ENCODE measurements around the gene RAB11FIP3. TPM values are rescaled to one million over a fixed set of nuclear protein-coding genes. Genes with fewer than 3 reads are reported as not detected.

Gene RAB11FIP3
- total and polyA plus RNA-seq, 10 of the 15 experiments (the other 5 are each of a cell fraction or from before 2014, with no cell fraction given), result 1.2 to 27.3 (median 7.7) TPM

DNA sequence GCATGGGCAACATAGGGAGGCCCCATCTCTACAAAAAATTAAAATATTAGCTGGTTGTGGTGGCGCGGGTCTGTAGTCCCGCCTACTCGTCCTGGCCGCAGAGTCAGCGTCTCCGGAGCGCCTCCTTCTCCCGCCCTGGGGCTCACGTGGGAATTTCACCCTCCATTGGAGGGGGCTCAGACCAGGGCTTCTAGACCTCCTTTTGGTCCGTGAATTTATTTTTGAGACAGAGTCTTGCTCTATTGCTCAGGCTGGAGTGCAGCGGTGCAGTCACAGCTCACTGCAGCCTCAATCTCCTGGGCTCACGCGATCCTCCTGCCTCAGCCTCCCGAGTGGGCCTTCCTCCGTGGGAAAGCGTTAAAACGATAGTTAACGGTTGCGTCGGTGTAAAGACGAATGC lies 28.8 kb upstream of the RAB11FIP3 start (continued):
- TF ChIP-seq, protein P1, sequence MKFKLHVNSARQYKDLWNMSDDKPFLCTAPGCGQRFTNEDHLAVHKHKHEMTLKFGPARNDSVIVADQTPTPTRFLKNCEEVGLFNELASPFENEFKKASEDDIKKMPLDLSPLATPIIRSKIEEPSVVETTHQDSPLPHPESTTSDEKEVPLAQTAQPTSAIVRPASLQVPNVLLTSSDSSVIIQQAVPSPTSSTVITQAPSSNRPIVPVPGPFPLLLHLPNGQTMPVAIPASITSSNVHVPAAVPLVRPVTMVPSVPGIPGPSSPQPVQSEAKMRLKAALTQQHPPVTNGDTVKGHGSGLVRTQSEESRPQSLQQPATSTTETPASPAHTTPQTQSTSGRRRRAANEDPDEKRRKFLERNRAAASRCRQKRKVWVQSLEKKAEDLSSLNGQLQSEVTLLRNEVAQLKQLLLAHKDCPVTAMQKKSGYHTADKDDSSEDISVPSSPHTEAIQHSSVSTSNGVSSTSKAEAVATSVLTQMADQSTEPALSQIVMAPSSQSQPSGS (IDR thresholded peaks at IDR 0.05; ENCODE audit: low read length), result no peak
- peak; percentile 27; the same call in 1 of the 2 replicates for TF ChIP-seq MTA2 (IDR thresholded peaks at IDR 0.05; ENCODE audit: low read depth)
- TF ChIP-seq RUNX3 (IDR thresholded peaks at IDR 0.05; ENCODE audit: low read length), result peak; percentile 61
- TF ChIP-seq BHLHE40 (IDR thresholded peaks at IDR 0.05; ENCODE audit: borderline replicate concordance in 1 of 2, low read depth in 2 of 2, low read length in 1 of 2), result peak; percentile 32 to 46; a peak in 1 of 4 replicates
- TF ChIP-seq NBN (IDR thresholded peaks at IDR 0.05), result 0 out of 2 replicates have a peak, but pooled peaks have one; percentile 36
- TF ChIP-seq MXI1 (IDR thresholded peaks at IDR 0.05; ENCODE audit: low read depth, low read length), result no peak
- no peak for TF ChIP-seq RELA (IDR thresholded peaks at IDR 0.05; ENCODE audit: borderline replicate concordance, partially characterized antibody)
- TF ChIP-seq SMC3 (IDR thresholded peaks at IDR 0.05; ENCODE audit: borderline replicate concordance, low read length), result no peak
- 0 out of 2 replicates have a peak, but pooled peaks have one; percentile 4 for TF ChIP-seq IKZF1 (conservative IDR thresholded peaks at IDR 0.05)

DNA sequence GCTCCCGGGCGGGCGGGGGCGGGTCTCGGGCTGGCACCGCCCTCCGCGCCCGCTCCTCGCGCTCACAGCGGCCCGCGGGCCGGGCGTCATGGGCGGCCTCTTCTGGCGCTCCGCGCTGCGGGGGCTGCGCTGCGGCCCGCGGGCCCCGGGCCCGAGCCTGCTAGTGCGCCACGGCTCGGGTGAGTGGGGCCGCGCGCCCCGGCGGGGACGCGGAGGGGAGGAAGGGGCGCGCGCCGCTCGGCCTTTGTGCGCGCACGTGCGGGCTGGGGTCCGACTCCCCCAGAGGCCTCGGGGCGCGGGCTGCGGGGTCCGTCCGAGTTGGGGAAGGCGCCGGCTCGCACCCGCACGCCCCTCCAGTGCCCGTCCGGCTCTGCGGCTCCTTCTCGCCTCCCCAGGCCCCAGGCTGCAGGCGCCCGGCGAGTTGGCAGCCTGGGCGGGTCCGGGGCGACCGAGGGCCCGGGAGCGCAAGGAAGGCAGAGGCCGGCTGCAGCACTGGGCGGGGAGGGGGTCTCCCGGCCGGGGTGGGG lies 28.3 kb upstream of the RAB11FIP3 start, which contains the start of gene NME4:
Gene NME4, plus strand, starts transcription at position 65 of the 527 bp plus-strand sequence. Its CDS starts 24 bp downstream, at position 89.
- in situ Hi-C loops (cut with MboI), result loop anchor here (10.0 kb wide), 1 partner anchor 268 kb away; the partner anchor contains the start of gene RHOT2
- FAIRE-seq (no peak), ATAC-seq (no peak; the same call in 2 of the 3 replicates), DNase-seq (ENCODE audit: low read depth, low spot score) (no peak)
- ChIA-PET SMC1A (ENCODE audit: uncharacterized antibody, unreplicated experiment) (no interaction called here), RAD21 (ENCODE audit: unreplicated experiment) (no interaction called here), POLR2A (interaction anchor here (0.6 kb wide), 1 partner anchor 27 kb away, joined by 4 read pairs; the partner anchor contains the start of gene MRPL28), CTCF (no interaction called here)
- peak within 1 kb of the TSS; percentile 44; the same call in 1 of the 2 replicates for H3K27ac ChIP-seq (ENCODE audit: control insufficient read depth, insufficient read depth)
- no peaks in the 10 kb centered on the region for H4K20me1 ChIP-seq (ENCODE audit: control insufficient read depth, insufficient read depth)
- no peaks in the 10 kb centered on the region; the same call in 2 of the 3 replicates for H3K9me3 ChIP-seq (replicated peaks; ENCODE audit: control insufficient read depth, insufficient read depth, low read length)
- intact Hi-C loops (cut with micrococcal nuclease; ENCODE audit: unreplicated experiment), result loop anchor here (10.0 kb wide), 2 partner anchors 98 to 268 kb away; partner anchors contain the start of gene RHOT2
- H3K9ac ChIP-seq (ENCODE audit: control insufficient read depth, insufficient read depth, low read length), result peak within 1 kb of the TSS; percentile 76
- H3K4me2 ChIP-seq (ENCODE audit: control insufficient read depth, insufficient read depth), result peak within 1 kb of the TSS; percentile 82
- H3K79me2 ChIP-seq (ENCODE audit: control insufficient read depth, insufficient read depth, low read length), result peaks cover 2% of the 10 kb centered on the region; the same call in 1 of the 2 replicates
- H3K27me3 ChIP-seq (replicated peaks in 1 of 2; ENCODE audit: control insufficient read depth in 2 of 2, insufficient read depth in 2 of 2, low read length in 1 of 2), result no peaks in the 10 kb centered on the region
- H3K4me1 ChIP-seq (ENCODE audit: control insufficient read depth, insufficient read depth, low read length), result peaks cover 11% of the 10 kb centered on the region; the same call in 1 of the 2 replicates
- peak within 1 kb of the TSS; percentile 57 for H3K4me3 ChIP-seq
- H2AFZ ChIP-seq (ENCODE audit: control insufficient read depth, low read depth, low read length), result peak within 1 kb of the TSS; percentile 71
- BruUV-seq (replicated peaks), result no TSS peak
- no peaks in the 10 kb centered on the region for H3K36me3 ChIP-seq (ENCODE audit: control insufficient read depth in 2 of 2, insufficient read depth in 2 of 2, low read length in 1 of 2)
- WGBS (ENCODE audit: insufficient coverage, insufficient replicate concordance, low lambda C conversion rate, missing lambda C conversion rate), result 2% methylated on average over 30 of the region's 75 CpGs
- TF ChIP-seq SMC3 (IDR thresholded peaks at IDR 0.05; ENCODE audit: borderline replicate concordance, low read length) (no peak), HDGF (IDR thresholded peaks at IDR 0.05) (no peak), CHD4 (IDR thresholded peaks at IDR 0.05) (no peak), FOXK2 (IDR thresholded peaks at IDR 0.05) (no peak), CREB1 (IDR thresholded peaks at IDR 0.05; ENCODE audit: low read depth) (no peak), TBL1XR1 (IDR thresholded peaks at IDR 0.05; ENCODE audit: low read depth, low read length) (no peak), ZNF274 (IDR thresholded peaks at IDR 0.05; ENCODE audit: insufficient read depth, insufficient read length) (no peak)
- TF ChIP-seq, protein P2, sequence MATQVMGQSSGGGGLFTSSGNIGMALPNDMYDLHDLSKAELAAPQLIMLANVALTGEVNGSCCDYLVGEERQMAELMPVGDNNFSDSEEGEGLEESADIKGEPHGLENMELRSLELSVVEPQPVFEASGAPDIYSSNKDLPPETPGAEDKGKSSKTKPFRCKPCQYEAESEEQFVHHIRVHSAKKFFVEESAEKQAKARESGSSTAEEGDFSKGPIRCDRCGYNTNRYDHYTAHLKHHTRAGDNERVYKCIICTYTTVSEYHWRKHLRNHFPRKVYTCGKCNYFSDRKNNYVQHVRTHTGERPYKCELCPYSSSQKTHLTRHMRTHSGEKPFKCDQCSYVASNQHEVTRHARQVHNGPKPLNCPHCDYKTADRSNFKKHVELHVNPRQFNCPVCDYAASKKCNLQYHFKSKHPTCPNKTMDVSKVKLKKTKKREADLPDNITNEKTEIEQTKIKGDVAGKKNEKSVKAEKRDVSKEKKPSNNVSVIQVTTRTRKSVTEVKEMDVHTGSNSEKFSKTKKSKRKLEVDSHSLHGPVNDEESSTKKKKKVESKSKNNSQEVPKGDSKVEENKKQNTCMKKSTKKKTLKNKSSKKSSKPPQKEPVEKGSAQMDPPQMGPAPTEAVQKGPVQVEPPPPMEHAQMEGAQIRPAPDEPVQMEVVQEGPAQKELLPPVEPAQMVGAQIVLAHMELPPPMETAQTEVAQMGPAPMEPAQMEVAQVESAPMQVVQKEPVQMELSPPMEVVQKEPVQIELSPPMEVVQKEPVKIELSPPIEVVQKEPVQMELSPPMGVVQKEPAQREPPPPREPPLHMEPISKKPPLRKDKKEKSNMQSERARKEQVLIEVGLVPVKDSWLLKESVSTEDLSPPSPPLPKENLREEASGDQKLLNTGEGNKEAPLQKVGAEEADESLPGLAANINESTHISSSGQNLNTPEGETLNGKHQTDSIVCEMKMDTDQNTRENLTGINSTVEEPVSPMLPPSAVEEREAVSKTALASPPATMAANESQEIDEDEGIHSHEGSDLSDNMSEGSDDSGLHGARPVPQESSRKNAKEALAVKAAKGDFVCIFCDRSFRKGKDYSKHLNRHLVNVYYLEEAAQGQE (IDR thresholded peaks at IDR 0.05; ENCODE audit: low read depth, low read length), result no peak
- TF ChIP-seq, protein P3, sequence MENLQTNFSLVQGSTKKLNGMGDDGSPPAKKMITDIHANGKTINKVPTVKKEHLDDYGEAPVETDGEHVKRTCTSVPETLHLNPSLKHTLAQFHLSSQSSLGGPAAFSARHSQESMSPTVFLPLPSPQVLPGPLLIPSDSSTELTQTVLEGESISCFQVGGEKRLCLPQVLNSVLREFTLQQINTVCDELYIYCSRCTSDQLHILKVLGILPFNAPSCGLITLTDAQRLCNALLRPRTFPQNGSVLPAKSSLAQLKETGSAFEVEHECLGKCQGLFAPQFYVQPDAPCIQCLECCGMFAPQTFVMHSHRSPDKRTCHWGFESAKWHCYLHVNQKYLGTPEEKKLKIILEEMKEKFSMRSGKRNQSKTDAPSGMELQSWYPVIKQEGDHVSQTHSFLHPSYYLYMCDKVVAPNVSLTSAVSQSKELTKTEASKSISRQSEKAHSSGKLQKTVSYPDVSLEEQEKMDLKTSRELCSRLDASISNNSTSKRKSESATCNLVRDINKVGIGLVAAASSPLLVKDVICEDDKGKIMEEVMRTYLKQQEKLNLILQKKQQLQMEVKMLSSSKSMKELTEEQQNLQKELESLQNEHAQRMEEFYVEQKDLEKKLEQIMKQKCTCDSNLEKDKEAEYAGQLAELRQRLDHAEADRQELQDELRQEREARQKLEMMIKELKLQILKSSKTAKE (IDR thresholded peaks at IDR 0.05; ENCODE audit: low read depth, poor library complexity, severe bottlenecking), result no peak
